Testis (tissue), 2 donors: ENCODE results near the gene PLA2R1.

Source experiments
- CTCF ChIP-seq, 3 experiments: fragments of 450-650 bp in 2 of 3; fragments of 200-600 bp in 1 of 3; sonication (generic) in 1 of 3; IDR thresholded peaks; one replicate each; pipeline ENCODE4 v1.5.1; 2016 to 2019; ENCODE audit warnings: antibody characterized with exemption in 3 of 3, mild to moderate bottlenecking in 2 of 3, moderate library complexity in 1 of 3
- POLR2A ChIP-seq: fragments of 450-650 bp; IDR thresholded peaks from one replicate; pipeline ENCODE4 v1.6.1; 2017; ENCODE audit warnings: antibody characterized with exemption, mild to moderate bottlenecking, moderate library complexity

GRCh38 chr2:159894145-159894838 is 168.1 kb downstream of the PLA2R1 start:
- TF ChIP-seq POLR2A, result no peak
- TF ChIP-seq CTCF (IDR thresholded peaks at IDR 0.05), result no peak
